HepG2 (cell line): ENCODE data around the gene NFKBIZ. TPM values are rescaled to one million over a fixed set of nuclear protein-coding genes. Genes with fewer than 3 reads are reported as not detected.

Source experiments
- ATAC-seq: fragments of 200-7000 bp; cut with Tn5 transposase; 3 replicates; pipeline ENCODE4 v1.9.1; 2020; ENCODE audit warnings: mild to moderate bottlenecking, moderate library complexity
- BruUV-seq: library from RNA; stranded (reverse); fragments of 400-500 nt; replicated peaks from 2 replicates; lab custom pipeline; 2021; lab: Mats Ljungman, UMichigan
- CTCF ChIA-PET: fragments of 300-600 bp; formaldehyde crosslinking; extraction: SDS; loops from one replicate; lab custom pipeline; 2021; ENCODE audit warnings: low total read pairs, inconsistent platforms, low intra/inter-chr PET ratio; lab: Yijun Ruan, JAX
- POLR2A ChIA-PET: fragments of 350-600 bp; sonication (Branson Sonifier 250); formaldehyde crosslinking; loops from one replicate; lab custom pipeline; 2020; ENCODE audit warnings: antibody characterized with exemption, inconsistent platforms; lab: Yijun Ruan, JAX
- DNase-seq: peaks from one replicate; pipeline ENCODE4 v3.0.0-alpha.2; 2015; ENCODE audit warnings: low spot score
- FAIRE-seq: peaks from 3 replicates; lab custom pipeline; 2011; peaks lifted over from hg19 to GRCh38; lab: Jason Lieb, UNC
- H2AFZ ChIP-seq: one replicate; pipeline ENCODE4 v1.6.1; 2011; ENCODE audit warnings: low read length, inconsistent platforms
- H3K27ac ChIP-seq: fragments of 300-600 bp; 3 replicates; pipeline ENCODE4 v1.8.0; 2011; ENCODE audit warnings: mixed run types, mild to moderate bottlenecking, mixed read lengths, low read length, inconsistent platforms; ENCODE audit not compliant: insufficient read depth; ENCODE audit errors: extremely low read length
- H3K27me3 ChIP-seq, 2 experiments: fragments of 200-600 bp in 1 of 2; 2 replicates in 1 of 2; 3 replicates in 1 of 2; pipeline versions ENCODE4 v1.6.0 to v1.8.0; 2011; ENCODE audit warnings: low read length in 2 of 2, mild to moderate bottlenecking in 2 of 2, moderate library complexity in 2 of 2, inconsistent platforms in 1 of 2; ENCODE audit not compliant: insufficient read depth in 2 of 2, control insufficient read depth in 1 of 2
- H3K36me3 ChIP-seq, 2 experiments: fragments of 200-600 bp in 1 of 2; replicated peaks in 1 of 2; 2 replicates in 1 of 2; 3 replicates in 1 of 2; pipeline versions ENCODE4 v1.5.1 to v1.8.0; 2011; ENCODE audit warnings: low read length in 2 of 2, inconsistent platforms in 1 of 2; ENCODE audit not compliant: insufficient read depth in 2 of 2, control insufficient read depth in 1 of 2
- H3K4me1 ChIP-seq: 2 replicates; pipeline ENCODE4 v1.5.1; 2012; ENCODE audit warnings: low read length, inconsistent platforms; ENCODE audit not compliant: insufficient read depth
- H3K4me2 ChIP-seq: 2 replicates; pipeline ENCODE4 v1.6.0; 2011; ENCODE audit warnings: low read depth, low read length, inconsistent platforms
- H3K4me3 ChIP-seq, 3 experiments: fragments of 200-600 bp in 1 of 3; sonication (generic), shearing (Covaris generic) in 1 of 3; replicated peaks in 1 of 3; 2 replicates each; pipeline ENCODE4 v1.5.1; 2011 to 2016; ENCODE audit warnings: low read length in 3 of 3, inconsistent platforms in 2 of 3, low read depth in 2 of 3, mild to moderate bottlenecking in 2 of 3, control low read depth in 1 of 3, mixed read lengths in 1 of 3; ENCODE audit not compliant: insufficient read depth in 1 of 3
- H3K79me2 ChIP-seq: one replicate; pipeline ENCODE4 v1.6.1; 2011; ENCODE audit warnings: low read length, inconsistent platforms; ENCODE audit not compliant: insufficient read depth
- H3K9ac ChIP-seq: 2 replicates; pipeline ENCODE4 v1.6.0; 2011; ENCODE audit warnings: mild to moderate bottlenecking, low read depth, low read length, inconsistent platforms; ENCODE audit not compliant: insufficient read depth
- H3K9me3 ChIP-seq: 2 replicates; pipeline ENCODE4 v1.5.1; 2012; ENCODE audit warnings: mild to moderate bottlenecking, low read length
- H4K20me1 ChIP-seq: 2 replicates; pipeline ENCODE4 v1.6.0; 2011; ENCODE audit warnings: inconsistent platforms, mild to moderate bottlenecking, low read length, moderate library complexity; ENCODE audit not compliant: insufficient read depth
- FOXC1 ChIP-seq: sonication (generic); formaldehyde crosslinking; IDR thresholded peaks from 2 replicates; pipeline ENCODE4 v1.8.0; 2022; ENCODE audit warnings: mild to moderate bottlenecking, missing genetic modification reagents, borderline replicate concordance
- FOXJ3 ChIP-seq: sonication (generic); formaldehyde crosslinking; IDR thresholded peaks from 2 replicates; pipeline ENCODE4 v1.4.0; 2020; ENCODE audit warnings: missing genetic modification reagents, mild to moderate bottlenecking, borderline replicate concordance
- GZF1 ChIP-seq: sonication (generic); formaldehyde crosslinking; IDR thresholded peaks from 2 replicates; pipeline ENCODE4 v1.5.1; 2020; ENCODE audit warnings: mild to moderate bottlenecking, missing genetic modification reagents
- JUN ChIP-seq: sonication (generic); formaldehyde crosslinking; IDR thresholded peaks from 2 replicates; pipeline ENCODE4 v1.4.0; 2020; ENCODE audit warnings: mild to moderate bottlenecking, missing genetic modification reagents
- MBNL3 ChIP-seq: fragments of 250-450 bp; sonication (Bioruptor Pico); conservative IDR thresholded peaks from 2 replicates; pipeline ENCODE4 v1.8.0; 2022; ENCODE audit warnings: mild to moderate bottlenecking, inconsistent platforms
- MIXL1 ChIP-seq: IDR thresholded peaks from 2 replicates; pipeline ENCODE4 v1.6.1; 2016
- PAX8 ChIP-seq: sonication (generic); formaldehyde crosslinking; IDR thresholded peaks from 2 replicates; pipeline ENCODE4 v1.8.0; 2022; ENCODE audit warnings: mild to moderate bottlenecking, missing genetic modification reagents, borderline replicate concordance
- POLR2G ChIP-seq: fragments of 200-400 bp; formaldehyde crosslinking; IDR thresholded peaks from 2 replicates; pipeline ENCODE4 v1.6.1; 2018; ENCODE audit warnings: mild to moderate bottlenecking, low read depth, low read length, moderate library complexity
- PRPF4 ChIP-seq: fragments of 200-400 bp; formaldehyde crosslinking; IDR thresholded peaks from 2 replicates; pipeline ENCODE4 v1.6.1; 2016; ENCODE audit warnings: low read length, low read depth; ENCODE audit not compliant: poor library complexity, severe bottlenecking
- SMARCE1 ChIP-seq: fragments of 450-650 bp; IDR thresholded peaks from 2 replicates; pipeline ENCODE4 v1.6.1; 2017; ENCODE audit warnings: borderline replicate concordance
- SP2 ChIP-seq: sonication (generic); formaldehyde crosslinking; IDR thresholded peaks from 2 replicates; pipeline ENCODE4 v1.5.1; 2020; ENCODE audit warnings: mild to moderate bottlenecking, missing genetic modification reagents
- STAT6 ChIP-seq: sonication (generic); formaldehyde crosslinking; IDR thresholded peaks from 2 replicates; pipeline ENCODE4 v1.4.0; 2020; ENCODE audit warnings: missing genetic modification reagents, mild to moderate bottlenecking, borderline replicate concordance
- TEAD2 ChIP-seq: sonication (generic); formaldehyde crosslinking; IDR thresholded peaks from 2 replicates; pipeline ENCODE4 v1.9.0; 2021; ENCODE audit warnings: missing genetic modification reagents
- TRAFD1 ChIP-seq: sonication (generic); formaldehyde crosslinking; IDR thresholded peaks from 2 replicates; pipeline ENCODE4 v1.5.1; 2020; ENCODE audit warnings: missing genetic modification reagents, mild to moderate bottlenecking, borderline replicate concordance
- TRIM24 ChIP-seq: sonication (generic); formaldehyde crosslinking; IDR thresholded peaks from 2 replicates; pipeline ENCODE4 v1.8.0; 2022; ENCODE audit warnings: mild to moderate bottlenecking, missing genetic modification reagents
- ZFP36L2 ChIP-seq: sonication (generic); formaldehyde crosslinking; IDR thresholded peaks from 2 replicates; pipeline ENCODE4 v1.4.0; 2020; ENCODE audit warnings: missing genetic modification reagents
- ZNF251 ChIP-seq: sonication (generic); formaldehyde crosslinking; IDR thresholded peaks from 2 replicates; pipeline ENCODE4 v1.9.0; 2021; ENCODE audit warnings: mild to moderate bottlenecking, missing genetic modification reagents
- ZNF644 ChIP-seq: IDR thresholded peaks from 2 replicates; pipeline ENCODE4 v1.6.1; 2016; ENCODE audit warnings: low read depth
- ZNF652 ChIP-seq: IDR thresholded peaks from 2 replicates; pipeline ENCODE4 v1.6.1; 2016; ENCODE audit warnings: low read depth, borderline replicate concordance
- WGBS: methylation state at CpG from one replicate; pipeline ENCODE4 v1.1.6; 2017; ENCODE audit warnings: low lambda C conversion rate; 5-methylcytosine and 5-hydroxymethylcytosine counted together
- in situ Hi-C: cut with HindIII; loops from 2 replicates; pipeline ENCODE4 v1.10.0; 2017; ENCODE audit warnings: low pct_unique_long_range_greater_than_20kb; ENCODE audit not compliant: extremely low pct_ligation_motif_present
- intact Hi-C: fragments of 100-400 bp; cut with micrococcal nuclease; formaldehyde crosslinking; loops from one replicate; pipeline ENCODE4 v1.10.0; 2022; ENCODE audit not compliant: unreplicated experiment
- polyA plus RNA-seq, 8 experiments: library from polyadenylated mRNA; depleted of rRNA in 3 of 8; stranded (reverse) in 7 of 8; unstranded in 1 of 8; fragments of >200 nt; fragmentation: Illumina TruSeq in 4 of 8; extraction: Trizol in 4 of 8; gene quantifications; 2 replicates each; pipeline versions ENCODE4 v1.2.1 to v1.2.3, GENCODE V29; 2011 to 2016; ENCODE audit warnings: low read depth in 4 of 8, missing spikeins in 1 of 8, mixed read lengths in 1 of 8; ENCODE audit not compliant: insufficient read depth in 1 of 8
- total RNA-seq, 5 experiments: library from RNA; depleted of rRNA; stranded (reverse); fragments of >200 nt; fragmentation: Illumina TruSeq; extraction: Trizol; gene quantifications; 2 replicates each; pipeline ENCODE4 v1.2.3, GENCODE V29; 2016; ENCODE audit warnings: low read depth in 1 of 5

Gene NFKBIZ
- total and polyA plus RNA-seq, 2 of the 13 experiments (the other 11 are each of a cell fraction or from before 2014, with no cell fraction given): 25.9 to 60.6 TPM

DNA sequence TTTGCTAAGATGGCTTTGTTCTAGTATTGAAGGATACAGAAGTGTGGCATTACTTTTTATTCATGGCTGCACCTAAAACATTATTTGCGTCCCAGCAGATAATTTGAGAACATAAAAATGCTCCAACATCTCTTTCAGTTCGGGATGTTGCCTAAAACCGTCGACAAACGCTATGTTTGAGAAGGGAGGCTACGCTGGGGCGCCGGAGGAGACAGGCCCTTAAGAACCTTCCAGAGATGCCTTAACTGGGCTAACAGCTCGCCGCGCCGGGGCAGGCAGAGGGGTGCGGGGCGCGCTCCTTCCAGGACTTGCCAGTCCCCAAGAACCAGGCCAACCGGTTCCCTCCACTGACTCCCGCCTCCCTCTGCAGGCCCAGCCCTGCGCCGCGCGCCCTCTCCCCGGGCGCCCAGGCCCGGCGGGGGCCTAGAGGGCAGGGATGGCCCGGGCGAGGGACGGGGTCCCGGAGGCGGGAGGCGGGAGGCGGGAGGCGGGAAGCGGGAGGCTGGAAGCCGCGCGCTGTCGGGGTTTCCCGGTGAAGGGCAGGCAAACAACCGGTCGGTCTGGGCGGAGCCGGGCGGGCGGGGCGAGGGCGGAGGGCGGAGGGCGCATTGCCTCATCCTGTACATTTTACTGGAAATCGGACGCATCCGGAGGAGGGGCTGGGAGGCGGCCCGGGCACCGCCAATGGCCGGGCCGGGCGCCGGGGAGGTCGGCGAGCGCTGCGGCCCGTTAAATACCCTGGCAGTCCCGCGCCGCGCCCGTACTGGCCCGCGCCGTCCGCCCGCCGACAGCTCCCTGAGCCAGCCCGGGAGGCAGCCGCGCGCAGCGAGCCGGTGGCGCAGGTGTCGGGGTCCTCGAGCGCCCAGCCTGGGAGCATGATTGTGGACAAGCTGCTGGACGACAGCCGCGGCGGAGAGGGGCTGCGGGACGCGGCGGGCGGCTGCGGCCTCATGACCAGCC, at the start of gene NFKBIZ (continued):
- no peak for TF ChIP-seq STAT6 (CRISPR knock-in tag)
- no peak for TF ChIP-seq TRAFD1 (CRISPR knock-in tag)

DNA sequence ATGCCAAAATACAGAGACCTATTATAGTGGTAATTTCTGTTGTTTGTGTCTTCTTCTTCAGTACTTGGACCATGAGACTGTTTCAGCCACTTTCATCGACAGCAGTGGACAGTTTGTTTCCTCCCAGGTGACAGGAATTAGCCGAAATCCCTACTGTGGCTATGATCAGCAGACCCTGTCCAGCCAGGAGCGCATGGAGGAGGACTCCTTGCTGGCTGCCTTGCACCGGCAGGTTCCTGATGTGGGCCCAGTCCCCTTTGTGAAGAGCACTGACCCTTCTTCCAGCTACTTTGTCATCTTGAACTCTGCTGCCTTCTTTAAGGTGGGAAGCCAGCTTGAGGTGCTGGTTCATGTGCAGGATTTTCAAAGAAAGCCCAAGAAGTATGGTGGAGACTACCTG, 48.1 kb upstream of the NFKBIZ start:
- Histone ChIP-seq H4K20me1 (no peaks in the 10 kb centered on the region), H3K27ac (no peak overlapping the region), H3K4me2 (no peak overlapping the region), H3K4me3 (no peak overlapping the region), H3K36me3 (0 out of 5 replicates have a peak, but pooled peaks cover 0 to 2% of the 10 kb centered on the region in 2 experiments), H3K9me3 (no peaks in the 10 kb centered on the region), H3K9ac (no peak overlapping the region), H3K4me1 (peaks cover 21% of the 10 kb centered on the region), H2AFZ (no peak overlapping the region), H3K27me3 (no peaks in the 10 kb centered on the region), H3K79me2 (no peaks in the 10 kb centered on the region)
- ChIA-PET POLR2A (no interaction called here), CTCF (no interaction called here)
- intact Hi-C loops: loop anchor here (10.0 kb wide), 1 partner anchor 194 kb away; no protein-coding TSS in a partner anchor
- ATAC-seq: no peak
- no peak for TF ChIP-seq SP2 (CRISPR knock-in tag)
- TF ChIP-seq TRIM24 (CRISPR knock-in tag): no peak
- TF ChIP-seq MBNL3 (CRISPR knock-in tag): no peak
- no peak for TF ChIP-seq JUN (CRISPR knock-in tag)
- TF ChIP-seq PAX8: no peak
- no peak for TF ChIP-seq MIXL1 (CRISPR knock-in tag)
- no peak for TF ChIP-seq FOXC1 (CRISPR knock-in tag)
- no peak for TF ChIP-seq ZNF652
- TF ChIP-seq ZFP36L2: no peak
- TF ChIP-seq FOXJ3: no peak
- no peak for TF ChIP-seq ZNF251 (CRISPR knock-in tag)
- no peak for TF ChIP-seq SMARCE1
- no peak for TF ChIP-seq ZNF644 (CRISPR knock-in tag)
- no peak for TF ChIP-seq POLR2G
- no peak for TF ChIP-seq TEAD2 (CRISPR knock-in tag)
- TF ChIP-seq GZF1 (CRISPR knock-in tag): no peak
- no peak for TF ChIP-seq PRPF4
- DNase-seq: no peak
- BruUV-seq: no TSS peak
- no peak for FAIRE-seq
- 98% methylated on average over 4 of the region's 4 CpGs for WGBS
- in situ Hi-C loops: loop anchor here (10.0 kb wide), 1 partner anchor 734 kb away; no protein-coding TSS in a partner anchor
